Large intestine (tissue), 3 donors: Measurements from ENCODE around the gene DPP6. TPM values are rescaled to one million over a fixed set of nuclear protein-coding genes. Genes with fewer than 3 reads are reported as not detected.
A peak's percentile ranks its signal among the peaks of the same experiment; 100 is the strongest.
"Not testable (repeated sequence)": the region's sequence is repeated elsewhere in the genome, so short reads cannot be mapped to it uniquely, and the experiment has no call there.

Experiments
- DNase-seq, 2 donors: peaks; one replicate each; pipeline versions ENCODE4 v3.0.0 to v3.0.0-alpha.2; 2013
- H3K27ac ChIP-seq: one replicate; pipeline ENCODE4 v1.5.1; 2013; ENCODE audit warnings: low read length
- H3K27me3 ChIP-seq: 2 replicates; pipeline ENCODE4 v1.6.1; 2013; ENCODE audit warnings: low read length; ENCODE audit not compliant: control insufficient read depth, insufficient read depth
- H3K36me3 ChIP-seq: 2 replicates; pipeline ENCODE4 v1.6.1; 2013; ENCODE audit warnings: low read length; ENCODE audit not compliant: control insufficient read depth, insufficient read depth
- H3K4me1 ChIP-seq: one replicate; pipeline ENCODE4 v1.6.1; 2013; ENCODE audit warnings: low read length; ENCODE audit not compliant: control insufficient read depth, insufficient read depth
- H3K4me3 ChIP-seq: one replicate; pipeline ENCODE4 v1.5.1; 2013; ENCODE audit warnings: low read length
- H3K9me3 ChIP-seq: one replicate; pipeline ENCODE4 v1.6.1; 2013; ENCODE audit warnings: mild to moderate bottlenecking, low read depth, low read length, moderate library complexity; ENCODE audit not compliant: control insufficient read depth
- WGBS: methylation state at CpG from one replicate; pipeline ENCODE4 v1.1.5; 2013; ENCODE audit warnings: low lambda C conversion rate; ENCODE audit not compliant: insufficient coverage; 5-methylcytosine and 5-hydroxymethylcytosine counted together
- polyA plus RNA-seq: library from polyadenylated mRNA; unstranded; fragments of 120-200 nt; gene quantifications from one replicate; pipeline ENCODE4 v1.2.1, GENCODE V29; 2013

The DPP6 gene
- polyA plus RNA-seq, 1 donor: 7.8 TPM

DNA sequence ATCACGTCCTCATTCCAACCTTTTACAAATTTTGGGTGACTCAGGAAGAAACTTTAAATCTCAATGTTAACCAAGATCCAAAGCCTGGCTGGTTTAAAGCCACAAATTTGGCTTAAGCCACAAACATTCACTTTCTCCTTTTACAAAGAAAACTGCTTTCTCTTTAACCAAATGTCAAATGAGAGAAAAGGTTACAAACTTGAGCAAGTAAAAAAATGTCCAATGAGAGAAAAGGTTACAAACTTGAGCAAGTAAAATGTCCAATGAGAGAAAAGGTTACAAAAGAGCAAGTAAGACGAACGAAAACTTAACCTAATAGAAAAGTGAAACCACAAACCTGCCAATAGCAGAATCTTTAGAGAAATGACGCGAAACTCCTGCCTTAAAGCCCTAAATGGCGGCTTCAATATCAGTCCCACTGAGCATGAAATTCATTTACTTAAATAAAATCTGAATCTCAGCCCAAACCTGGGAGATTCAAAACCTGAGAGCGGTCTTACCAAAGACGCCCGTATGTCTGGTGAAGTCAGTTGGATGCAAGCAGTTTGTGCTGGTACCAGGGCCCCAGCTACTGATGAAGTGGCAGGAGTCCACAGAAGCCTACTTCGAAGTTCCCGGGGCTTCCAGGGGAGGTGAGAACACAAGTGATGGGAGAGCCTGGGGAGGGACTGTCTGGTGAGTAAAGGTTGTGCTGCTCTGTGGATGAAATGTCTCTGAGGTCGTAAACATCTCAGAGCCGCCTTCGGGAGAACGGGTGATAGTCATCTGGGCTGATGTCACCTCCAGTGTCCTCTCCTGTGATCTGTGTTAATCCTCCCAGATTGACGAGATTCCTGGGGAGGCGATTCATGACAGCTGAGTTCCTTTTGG is 876.2 kb downstream of the DPP6 start:
- 13% methylated on average over 5 of the region's 17 CpGs for WGBS
- DNase-seq: peak; percentile 80 to 92
- H3K36me3 ChIP-seq: peaks cover 2% of the 10 kb centered on the region
- no peaks in the 10 kb centered on the region for H3K27me3 ChIP-seq
- peak overlapping the region; percentile 59 for H3K27ac ChIP-seq
- H3K9me3 ChIP-seq: no peaks in the 10 kb centered on the region
- H3K4me1 ChIP-seq: no peaks in the 10 kb centered on the region
- H3K4me3 ChIP-seq: peak overlapping the region; percentile 53

DNA sequence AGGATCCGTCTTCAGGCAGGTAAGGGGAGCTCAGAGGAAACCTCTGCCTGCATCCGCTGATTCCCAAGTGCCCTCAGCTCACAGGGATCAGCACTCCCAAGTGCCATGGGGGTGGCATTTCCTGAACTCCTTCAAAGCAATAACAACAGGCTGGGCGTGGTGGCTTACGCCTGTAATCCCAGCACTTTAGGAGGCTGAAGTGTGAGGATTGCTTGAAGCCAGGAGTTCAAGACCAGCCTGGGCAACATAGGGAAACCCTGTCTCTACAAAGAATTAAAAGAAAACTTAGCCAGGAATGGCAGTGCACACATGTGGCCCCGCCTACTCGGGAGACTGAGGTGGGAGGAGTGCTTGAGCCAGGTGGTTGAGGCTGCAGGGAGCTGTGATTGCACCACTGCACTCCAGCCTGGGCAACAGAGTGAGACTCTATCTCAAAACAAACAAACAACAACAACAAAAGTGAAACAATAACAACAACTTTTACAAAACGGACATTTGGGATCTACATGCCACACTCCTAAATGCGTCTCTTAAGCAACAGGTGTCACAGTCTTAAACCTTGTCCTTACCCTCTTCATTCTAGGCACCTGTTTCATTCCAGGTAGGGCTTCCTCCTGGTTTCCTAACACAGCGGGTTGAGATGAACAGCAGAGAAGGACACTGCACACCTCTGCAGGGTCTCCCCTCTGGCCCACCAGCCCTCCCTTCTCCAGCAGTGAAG is 877.0 kb downstream of the DPP6 start:
- peaks cover 2% of the 10 kb centered on the region for H3K9me3 ChIP-seq
- peaks cover 2% of the 10 kb centered on the region for H3K36me3 ChIP-seq
- WGBS: 87% methylated on average over 3 of the region's 9 CpGs
- no peaks in the 10 kb centered on the region for H3K4me1 ChIP-seq
- H3K27me3 ChIP-seq: no peaks in the 10 kb centered on the region
- DNase-seq: no peak
- peak overlapping the region; percentile 59 for H3K27ac ChIP-seq
- H3K4me3 ChIP-seq: peak overlapping the region; percentile 53

DNA sequence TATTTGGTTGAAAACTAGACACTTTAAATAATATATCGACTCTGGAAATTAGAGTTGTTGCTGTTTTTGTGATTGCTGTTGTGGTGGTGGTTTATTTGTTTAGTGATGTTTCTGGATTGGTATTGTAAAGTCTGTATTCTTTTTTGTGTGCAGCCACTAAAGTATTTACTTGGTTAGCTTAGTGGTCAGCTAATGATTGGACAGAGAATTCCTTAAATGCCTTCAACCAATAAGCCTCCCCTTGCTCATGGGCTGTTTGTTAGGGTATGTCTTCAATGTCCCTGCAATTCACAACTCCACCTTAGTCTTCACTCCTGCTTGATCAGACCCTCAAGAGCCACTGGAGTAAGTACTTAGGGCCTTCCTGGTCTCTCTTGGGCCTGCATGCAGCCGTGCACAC is 879.7 kb downstream of the DPP6 start:
- Histone ChIP-seq H3K4me1 (no peaks in the 10 kb centered on the region), H3K9me3 (peaks cover 7% of the 10 kb centered on the region), H3K27me3 (no peaks in the 10 kb centered on the region), H3K4me3 (no peak overlapping the region), H3K36me3 (peaks cover 2% of the 10 kb centered on the region), H3K27ac (no peak overlapping the region)
- no peak for DNase-seq
- no CpG with 5 or more reads among the region's 2 CpGs for WGBS

DNA sequence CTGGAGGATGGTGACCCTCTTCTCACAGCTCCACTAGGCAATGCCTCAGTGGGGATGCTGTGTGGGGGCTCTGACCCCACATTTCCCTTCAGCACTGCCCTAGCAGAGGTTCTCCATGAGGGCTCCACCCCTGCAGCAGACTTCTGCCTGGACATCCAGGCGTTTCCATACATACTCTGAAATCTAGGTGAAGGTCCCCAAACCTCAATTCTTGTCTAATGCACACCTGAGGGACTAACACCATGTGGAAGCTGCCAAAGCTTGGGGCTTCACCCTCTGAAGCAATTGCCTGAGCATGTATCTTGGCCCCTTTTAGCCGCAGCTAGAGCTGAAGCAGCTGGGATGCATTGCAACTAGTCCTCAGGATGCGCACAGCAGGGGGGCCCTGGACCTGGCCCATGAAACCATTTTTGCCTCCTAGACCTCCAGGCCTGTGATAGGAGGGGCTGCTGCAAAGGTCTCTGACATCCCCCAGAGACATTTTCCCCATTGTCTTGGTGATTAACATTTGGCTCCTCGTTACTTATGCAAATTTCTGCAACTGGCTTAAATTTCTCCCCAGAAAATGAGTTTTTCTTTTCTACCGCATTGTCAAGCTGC is 882.3 kb downstream of the DPP6 start:
- H3K36me3 ChIP-seq, H3K27ac ChIP-seq, H3K4me1 ChIP-seq, H3K9me3 ChIP-seq, DNase-seq, H3K4me3 ChIP-seq, H3K27me3 ChIP-seq: not testable (repeated sequence)
- WGBS: 100% methylated on average over 1 of the region's 5 CpGs

DNA sequence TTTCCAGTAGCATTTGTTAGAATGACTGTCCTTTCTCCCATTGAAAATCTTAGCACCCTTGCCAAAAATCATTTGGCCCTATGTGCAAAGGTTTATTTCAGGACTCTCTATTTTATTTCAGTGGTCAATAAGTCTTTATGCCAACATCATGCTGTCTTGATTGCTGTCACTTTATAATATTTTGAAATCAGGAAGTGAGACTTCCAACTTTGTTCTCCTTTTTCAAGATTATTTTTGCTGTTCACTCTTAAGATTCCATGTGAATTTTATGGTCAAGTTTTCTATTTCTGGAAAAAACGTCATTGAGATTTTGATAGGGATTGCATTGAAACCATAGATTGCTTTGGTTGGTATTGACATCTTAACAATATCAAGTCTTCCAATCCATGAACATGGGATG is 885.6 kb downstream of the DPP6 start:
- no peaks in the 10 kb centered on the region for H3K27me3 ChIP-seq
- H3K36me3 ChIP-seq: no peaks in the 10 kb centered on the region
- H3K4me3 ChIP-seq: no peak overlapping the region
- peaks cover 7% of the 10 kb centered on the region for H3K9me3 ChIP-seq
- DNase-seq: no peak
- WGBS: 100% methylated on average over 1 of the region's 1 CpG
- no peak overlapping the region for H3K27ac ChIP-seq
- H3K4me1 ChIP-seq: no peaks in the 10 kb centered on the region

DNA sequence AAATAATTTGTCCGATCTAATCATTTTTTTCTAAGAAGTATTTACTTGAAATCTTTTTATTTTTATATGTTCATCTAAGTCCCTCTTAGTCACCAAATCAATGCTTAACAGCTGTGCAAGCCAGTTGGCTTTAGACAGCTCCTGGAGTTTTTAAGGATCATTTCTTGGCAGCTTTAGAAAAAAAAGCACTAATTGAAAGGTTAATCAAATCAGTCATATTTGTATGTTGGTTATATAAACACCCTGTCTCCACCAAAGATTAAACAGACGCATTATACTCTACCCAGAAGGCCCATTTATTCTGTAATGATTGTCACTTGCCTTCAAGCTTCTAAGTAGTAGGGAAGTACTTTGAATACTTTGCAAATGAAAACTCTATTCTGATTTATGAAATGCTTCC is 890.5 kb downstream of the DPP6 start:
- Histone ChIP-seq H3K27me3 (no peaks in the 10 kb centered on the region), H3K27ac (no peak overlapping the region), H3K4me1 (no peaks in the 10 kb centered on the region), H3K4me3 (no peak overlapping the region), H3K36me3 (peaks cover 31% of the 10 kb centered on the region), H3K9me3 (no peaks in the 10 kb centered on the region)
- no peak for DNase-seq
- 86% methylated on average over 1 of the region's 2 CpGs for WGBS
